H1 (cell line): ENCODE data around the gene CCDC71. TPM values are rescaled to one million over a fixed set of nuclear protein-coding genes. Genes with fewer than 3 reads are reported as not detected.

Source experiments
- CTCF ChIA-PET: fragments of 300-600 bp; sonication (Branson Sonifier 250); formaldehyde crosslinking; loops from one replicate; lab custom pipeline; 2021; ENCODE audit not compliant: partially characterized antibody; lab: Charles Lee
- POLR2A ChIA-PET: fragments of 300-600 bp; sonication (Branson Sonifier 250); formaldehyde crosslinking; loops from one replicate; lab custom pipeline; 2021; ENCODE audit warnings: inconsistent platforms; ENCODE audit not compliant: partially characterized antibody; lab: Charles Lee
- DNase-seq, 2 experiments: peaks; one replicate each; pipeline versions ENCODE4 v3.0.0 to v3.0.0-alpha.2; 2010 to 2022; ENCODE audit warnings: low spot score in 2 of 2, low read depth in 1 of 2, mixed read lengths in 1 of 2
- FAIRE-seq: peaks from 2 replicates; lab custom pipeline; 2011; peaks lifted over from hg19 to GRCh38; lab: Jason Lieb, UNC
- H2AFZ ChIP-seq: 2 replicates; pipeline ENCODE4 v1.8.1; 2012; ENCODE audit warnings: low read length, inconsistent platforms
- H2AK5ac ChIP-seq: 2 replicates; pipeline ENCODE4 v1.6.1; 2013; ENCODE audit warnings: low read depth, low read length
- H2BK120ac ChIP-seq: replicated peaks from 2 replicates; pipeline ENCODE3; 2013; ENCODE audit warnings: low read depth, low read length, inconsistent platforms
- H2BK12ac ChIP-seq: 2 replicates; pipeline ENCODE4 v1.6.1; 2013; ENCODE audit warnings: low read depth, low read length
- H2BK15ac ChIP-seq: 2 replicates; pipeline ENCODE4 v1.6.1; 2013; ENCODE audit warnings: low read length
- H2BK20ac ChIP-seq: 2 replicates; pipeline ENCODE4 v1.6.1; 2013; ENCODE audit warnings: low read length
- H2BK5ac ChIP-seq: 2 replicates; pipeline ENCODE4 v1.6.1; 2013; ENCODE audit warnings: low read depth, low read length
- H3K14ac ChIP-seq: 2 replicates; pipeline ENCODE4 v1.6.1; 2013; ENCODE audit warnings: inconsistent platforms; ENCODE audit not compliant: insufficient read length
- H3K18ac ChIP-seq: 2 replicates; pipeline ENCODE4 v1.6.1; 2013; ENCODE audit warnings: low read length; ENCODE audit errors: extremely low read depth
- H3K23ac ChIP-seq: 2 replicates; pipeline ENCODE4 v1.6.1; 2013; ENCODE audit warnings: inconsistent platforms; ENCODE audit not compliant: insufficient read length
- H3K23me2 ChIP-seq: 2 replicates; pipeline ENCODE4 v1.6.1; 2013; ENCODE audit warnings: low read depth, low read length
- H3K27ac ChIP-seq: 2 replicates; pipeline ENCODE4 v1.6.1; 2011; ENCODE audit warnings: low read depth, low read length, inconsistent platforms
- H3K27me3 ChIP-seq, 4 experiments: replicated peaks in 1 of 4; 1 replicate in 1 of 4; 2 replicates in 3 of 4; pipeline versions ENCODE4 v1.6.1 to v1.8.1; 2011 to 2013; ENCODE audit warnings: low read length in 3 of 4, mild to moderate bottlenecking in 3 of 4, inconsistent platforms in 2 of 4, mixed read lengths in 2 of 4, moderate library complexity in 1 of 4; ENCODE audit not compliant: control insufficient read depth in 3 of 4, insufficient read depth in 3 of 4; ENCODE audit errors: extremely low read depth in 1 of 4
- H3K36me3 ChIP-seq, 4 experiments: 2 replicates each; pipeline versions ENCODE4 v1.6.1 to v1.8.1; 2011 to 2013; ENCODE audit warnings: mild to moderate bottlenecking in 4 of 4, low read length in 3 of 4, moderate library complexity in 2 of 4, control low read depth in 1 of 4, inconsistent platforms in 1 of 4; ENCODE audit not compliant: insufficient read depth in 4 of 4, control insufficient read depth in 2 of 4
- H3K4ac ChIP-seq: replicated peaks from 2 replicates; pipeline ENCODE3; 2013; ENCODE audit warnings: low read length, low read depth, mixed read lengths, inconsistent platforms; ENCODE audit not compliant: insufficient read length
- H3K4me1 ChIP-seq, 4 experiments: replicated peaks in 1 of 4; 1 replicate in 1 of 4; 2 replicates in 3 of 4; pipeline versions ENCODE4 v1.6.1 to v1.8.1; 2011 to 2013; ENCODE audit warnings: low read length in 3 of 4, inconsistent platforms in 2 of 4, mixed read lengths in 1 of 4; ENCODE audit not compliant: insufficient read depth in 4 of 4, control insufficient read depth in 3 of 4
- H3K4me2 ChIP-seq, 2 experiments: 2 replicates each; pipeline versions ENCODE4 v1.6.1 to v1.8.1; 2011 to 2013; ENCODE audit warnings: low read depth in 2 of 2, low read length in 2 of 2, control low read depth in 1 of 2, inconsistent platforms in 1 of 2, mild to moderate bottlenecking in 1 of 2; ENCODE audit not compliant: insufficient read depth in 1 of 2
- H3K4me3 ChIP-seq, 4 experiments: fragments of 200-600, 300-600 bp in 1 of 4; sonication (generic), shearing (Covaris generic), sonication (Bioruptor Twin) in 1 of 4; 2 replicates each; pipeline versions ENCODE4 v1.5.1 to v1.8.1; 2011 to 2016; ENCODE audit warnings: low read length in 4 of 4, low read depth in 3 of 4, control low read depth in 2 of 4, inconsistent platforms in 2 of 4, mild to moderate bottlenecking in 2 of 4, mixed read lengths in 1 of 4, moderate library complexity in 1 of 4; ENCODE audit not compliant: insufficient read depth in 2 of 4; ENCODE audit errors: extremely low read depth in 1 of 4
- H3K56ac ChIP-seq: replicated peaks from 2 replicates; pipeline ENCODE3; 2013; ENCODE audit warnings: low read depth, mild to moderate bottlenecking, mixed read lengths, low read length, inconsistent platforms; ENCODE audit not compliant: insufficient read length
- H3K79me1 ChIP-seq: 2 replicates; pipeline ENCODE4 v1.6.1; 2013; ENCODE audit warnings: low read depth, low read length, control low read depth
- H3K79me2 ChIP-seq, 2 experiments: 2 replicates each; pipeline versions ENCODE4 v1.6.1 to v1.8.1; 2012 to 2013; ENCODE audit warnings: low read length in 2 of 2, mild to moderate bottlenecking in 2 of 2, inconsistent platforms in 1 of 2; ENCODE audit not compliant: insufficient read depth in 2 of 2, control insufficient read depth in 1 of 2
- H3K9ac ChIP-seq, 4 experiments: replicated peaks in 1 of 4; 1 replicate in 1 of 4; 2 replicates in 3 of 4; pipeline versions ENCODE4 v1.6.1 to v1.8.1; 2011 to 2013; ENCODE audit warnings: low read depth in 3 of 4, low read length in 3 of 4, control low read depth in 2 of 4, mild to moderate bottlenecking in 2 of 4, moderate library complexity in 2 of 4, inconsistent platforms in 1 of 4; ENCODE audit errors: extremely low read depth in 1 of 4
- H3K9me3 ChIP-seq, 2 experiments: 2 replicates each; pipeline versions ENCODE4 v1.6.1 to v1.8.1; 2012 to 2013; ENCODE audit warnings: mild to moderate bottlenecking in 2 of 2, moderate library complexity in 2 of 2, control low read depth in 1 of 2, inconsistent platforms in 1 of 2, low read depth in 1 of 2, low read length in 1 of 2, mixed read lengths in 1 of 2; ENCODE audit not compliant: insufficient read depth in 2 of 2
- H4K20me1 ChIP-seq, 2 experiments: replicated peaks in 1 of 2; 2 replicates each; pipeline versions ENCODE3 to v1.8.1; 2011 to 2013; ENCODE audit warnings: inconsistent platforms in 2 of 2, low read length in 2 of 2, mild to moderate bottlenecking in 1 of 2; ENCODE audit not compliant: insufficient read depth in 2 of 2, control insufficient read depth in 1 of 2
- H4K5ac ChIP-seq: 2 replicates; pipeline ENCODE4 v1.6.1; 2013; ENCODE audit warnings: low read length, low read depth, mixed read lengths, inconsistent platforms; ENCODE audit not compliant: insufficient read length
- H4K8ac ChIP-seq: 2 replicates; pipeline ENCODE4 v1.8.0; 2013; ENCODE audit warnings: mild to moderate bottlenecking, moderate library complexity, low read length, inconsistent platforms; ENCODE audit not compliant: insufficient read depth; ENCODE audit errors: extremely low read depth
- H4K91ac ChIP-seq: replicated peaks from 2 replicates; pipeline ENCODE3; 2013; ENCODE audit warnings: low read length, mixed read lengths, inconsistent platforms; ENCODE audit not compliant: insufficient read length
- BACH1 ChIP-seq: IDR thresholded peaks from 2 replicates; pipeline ENCODE4 v1.6.1; 2012; ENCODE audit warnings: low read length, improper control_type of control experiment
- BRCA1 ChIP-seq: IDR thresholded peaks from 2 replicates; pipeline ENCODE4 v1.6.1; 2012; ENCODE audit warnings: low read depth, low read length, improper control_type of control experiment
- FOSL1 ChIP-seq: IDR thresholded peaks from 2 replicates; pipeline ENCODE4 v1.6.1; 2011; ENCODE audit warnings: mild to moderate bottlenecking, low read depth, low read length, moderate library complexity; ENCODE audit not compliant: insufficient read depth
- RNF2 ChIP-seq: fragments of 200-900, 300-1000 bp; sonication (generic); IDR thresholded peaks from 2 replicates; pipeline ENCODE4 v1.7.1; 2016; ENCODE audit warnings: borderline replicate concordance, low read depth, mild to moderate bottlenecking, antibody characterized with exemption, low read length; ENCODE audit not compliant: poor library complexity, severe bottlenecking; ENCODE audit errors: missing control alignments
- SP4 ChIP-seq: IDR thresholded peaks from 2 replicates; pipeline ENCODE4 v1.6.1; 2012; ENCODE audit warnings: low read length, inconsistent platforms
- SUZ12 ChIP-seq: fragments of 200-600 bp; sonication (generic); IDR thresholded peaks from 2 replicates; pipeline ENCODE4 v1.6.1; 2012; ENCODE audit warnings: mild to moderate bottlenecking, inconsistent platforms, low read length, moderate library complexity, mixed read lengths
- WGBS, 2 experiments: shearing (Covaris generic) in 1 of 2; methylation state at CpG; one replicate each; pipeline versions ENCODE4 v1.1.6 to v1.1.7; 2013 to 2015; ENCODE audit warnings: low lambda C conversion rate in 2 of 2, mixed read lengths in 2 of 2, inconsistent platforms in 1 of 2, low coverage in 1 of 2, missing lambda C conversion rate in 1 of 2; ENCODE audit not compliant: insufficient replicate concordance in 2 of 2, insufficient coverage in 1 of 2, insufficient read length in 1 of 2; ENCODE audit errors: extremely low coverage in 1 of 2, missing lambda C conversion rate in 1 of 2; 5-methylcytosine and 5-hydroxymethylcytosine counted together
- polyA plus RNA-seq, 7 experiments: library from polyadenylated mRNA; depleted of rRNA in 3 of 7; stranded (reverse) in 5 of 7; unstranded in 2 of 7; fragments of >200 nt in 5 of 7; fragments of 200-250 nt in 2 of 7; gene quantifications; 1 replicate in 5 of 7; 2 replicates in 1 of 7; 4 replicates in 1 of 7; pipeline versions ENCODE4 v1.2.1 to v1.2.3, GENCODE V29; 2011 to 2013; ENCODE audit warnings: missing spikeins in 2 of 7, mixed read lengths in 2 of 7
- total RNA-seq: library from RNA; stranded (reverse); fragmentation: NEBNext Ultra II Directional; extraction: Animal tissue kit (Norgen Biotek cat#: 25700); gene quantifications from 2 replicates; pipeline ENCODE4 v1.2.1, GENCODE V29; 2021

Gene CCDC71
- total and polyA plus RNA-seq, 2 of the 8 experiments (the other 6 are each of a cell fraction or from before 2014, with no cell fraction given), result 26.7 to 57.4 TPM

DNA sequence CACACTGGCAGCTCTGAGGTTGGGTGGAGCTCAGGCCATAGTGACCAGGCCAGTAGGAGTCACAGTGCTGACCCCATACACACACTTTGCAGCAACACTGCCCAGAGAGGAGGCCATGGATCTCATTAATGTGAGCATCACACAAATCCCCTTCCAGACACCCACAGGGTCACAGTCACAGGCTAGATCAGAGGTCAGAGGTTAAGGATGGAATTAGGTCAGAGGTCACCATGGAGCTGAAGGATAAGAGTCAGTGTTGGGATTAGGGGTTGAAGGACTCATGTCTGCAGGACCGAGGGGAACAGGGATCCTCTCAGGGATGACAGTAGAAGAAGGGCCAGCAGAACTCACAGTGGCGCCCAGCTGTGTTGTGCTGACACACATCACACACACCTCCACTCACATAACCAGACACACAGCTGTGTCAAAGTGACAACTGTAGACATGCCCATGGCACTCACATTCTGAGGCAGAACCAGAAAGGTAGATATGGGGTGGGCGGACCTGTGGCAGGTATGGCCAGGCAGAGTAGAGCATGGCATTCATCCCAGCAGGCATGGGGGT lies 12.7 kb downstream of the CCDC71 start:
- Histone ChIP-seq H2AK5ac (no peak overlapping the region), H2BK12ac (peak overlapping the region; percentile 27; the same call in 1 of the 2 replicates), H3K14ac (no peak overlapping the region), H2BK20ac (no peak overlapping the region), H3K23ac (no peak overlapping the region), H2BK120ac (no peak overlapping the region), H3K9me3 (no peaks in the 10 kb centered on the region), H3K27ac (no peak overlapping the region), H4K8ac (no peak overlapping the region), H2AFZ (no peak overlapping the region), H3K27me3 (no peaks in the 10 kb centered on the region), H2BK5ac (no peak overlapping the region), H3K4me1 (no peaks in the 10 kb centered on the region), H3K79me2 (no peaks in the 10 kb centered on the region), H3K9ac (no peak overlapping the region), H3K4me3 (no peak overlapping the region), H4K20me1 (peaks cover 0 to 2% of the 10 kb centered on the region in 2 experiments), H3K4me2 (no peak overlapping the region), H3K18ac (no peak overlapping the region), H2BK15ac (peak overlapping the region; percentile 72; the same call in 1 of the 2 replicates), H3K36me3 (no peaks in the 10 kb centered on the region), H4K91ac (no peak overlapping the region), H3K23me2 (no peaks in the 10 kb centered on the region), H3K56ac (no peak overlapping the region), H3K79me1 (no peaks in the 10 kb centered on the region), H4K5ac (no peak overlapping the region), H3K4ac (no peak overlapping the region)
- FAIRE-seq, result no peak
- CTCF ChIA-PET, result interaction anchor here (0.6 to 3.3 kb wide), 5 partner anchors 17 to 95 kb away, joined by 4 to 14 read pairs (median 6); partner anchors contain the start of genes KLHDC8B and LAMB2
- POLR2A ChIA-PET, result interaction anchor here (1.1 to 1.4 kb wide), 3 partner anchors 12 to 61 kb away, joined by 3 to 5 read pairs (median 4); no protein-coding TSS in a partner anchor
- TF ChIP-seq RNF2 (no peak), SUZ12 (no peak), BRCA1 (no peak), BACH1 (no peak), SP4 (no peak), FOSL1 (no peak)
- WGBS, 2 experiments, result 89% methylated on average over 3 of the region's 3 CpGs; no CpG with 5 or more reads in 1 of the 2 experiments
- DNase-seq, result no peak
